Measurements from ENCODE around the gene CFAP74. TPM values are rescaled to one million over a fixed set of nuclear protein-coding genes. Genes with fewer than 3 reads are reported as not detected.

Gene CFAP74
- total and polyA plus RNA-seq, 2 of the 13 experiments (the other 11 are each of a cell fraction or from before 2014, with no cell fraction given): 0.27 to 0.62 TPM

DNA sequence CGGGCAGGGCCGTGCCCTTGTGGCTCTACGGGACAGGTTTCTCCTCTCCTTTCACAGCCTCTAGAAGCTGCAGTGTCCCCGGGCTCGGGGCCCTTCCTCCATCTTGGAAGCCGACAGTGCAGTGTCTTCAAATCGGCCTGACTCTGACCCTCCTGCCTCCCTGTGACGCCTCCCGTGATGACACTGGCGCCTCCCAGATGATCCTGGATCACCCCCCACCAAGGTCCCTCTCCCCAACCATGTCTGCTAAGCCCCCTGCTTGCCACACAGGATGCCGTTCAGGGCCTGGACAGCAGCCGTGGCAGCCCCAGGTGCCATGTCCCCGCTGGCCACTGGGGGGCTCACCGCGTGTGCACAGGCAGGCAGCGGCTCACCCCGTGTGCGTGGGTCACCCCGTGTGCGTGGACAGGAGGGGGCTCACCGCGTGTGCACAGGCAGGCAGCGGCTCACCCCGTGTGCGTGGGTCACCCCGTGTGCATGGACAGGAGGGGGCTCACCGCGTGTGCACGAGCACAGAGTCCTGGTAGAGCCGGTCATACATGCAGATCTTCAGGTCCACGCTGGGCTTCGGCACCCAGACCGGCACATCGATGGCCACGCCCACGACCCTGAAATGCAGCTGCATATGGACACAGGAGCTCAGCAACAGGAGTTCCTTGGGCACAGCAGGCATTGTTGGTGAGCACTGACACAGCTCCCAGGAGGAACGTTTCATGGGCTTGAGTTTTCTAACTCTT, 59.6 kb downstream of the CFAP74 start (continued):
- no peak for TF ChIP-seq CCAR2 (optimal IDR thresholded peaks at IDR 0.05; ENCODE audit: low read depth, low read length)
- peak; percentile 87 for TF ChIP-seq KDM2A (CRISPR knock-in tag; IDR thresholded peaks at IDR 0.05; ENCODE audit: borderline replicate concordance, low read depth)
- 0 out of 2 replicates have a peak, but pooled peaks have one; percentile 70 for TF ChIP-seq KLF6 (CRISPR knock-in tag; IDR thresholded peaks at IDR 0.05)
- no peak for TF ChIP-seq MYNN (CRISPR knock-in tag; IDR thresholded peaks at IDR 0.05; ENCODE audit: low read depth)
- TF ChIP-seq, protein P1, sequence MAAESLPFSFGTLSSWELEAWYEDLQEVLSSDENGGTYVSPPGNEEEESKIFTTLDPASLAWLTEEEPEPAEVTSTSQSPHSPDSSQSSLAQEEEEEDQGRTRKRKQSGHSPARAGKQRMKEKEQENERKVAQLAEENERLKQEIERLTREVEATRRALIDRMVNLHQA (CRISPR knock-in tag; IDR thresholded peaks at IDR 0.05): no peak
- TF ChIP-seq, protein P2, sequence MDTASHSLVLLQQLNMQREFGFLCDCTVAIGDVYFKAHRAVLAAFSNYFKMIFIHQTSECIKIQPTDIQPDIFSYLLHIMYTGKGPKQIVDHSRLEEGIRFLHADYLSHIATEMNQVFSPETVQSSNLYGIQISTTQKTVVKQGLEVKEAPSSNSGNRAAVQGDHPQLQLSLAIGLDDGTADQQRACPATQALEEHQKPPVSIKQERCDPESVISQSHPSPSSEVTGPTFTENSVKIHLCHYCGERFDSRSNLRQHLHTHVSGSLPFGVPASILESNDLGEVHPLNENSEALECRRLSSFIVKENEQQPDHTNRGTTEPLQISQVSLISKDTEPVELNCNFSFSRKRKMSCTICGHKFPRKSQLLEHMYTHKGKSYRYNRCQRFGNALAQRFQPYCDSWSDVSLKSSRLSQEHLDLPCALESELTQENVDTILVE (CRISPR knock-in tag; IDR thresholded peaks at IDR 0.05): peak; percentile 62; the same call in 1 of the 2 replicates
- TF ChIP-seq, protein P3, sequence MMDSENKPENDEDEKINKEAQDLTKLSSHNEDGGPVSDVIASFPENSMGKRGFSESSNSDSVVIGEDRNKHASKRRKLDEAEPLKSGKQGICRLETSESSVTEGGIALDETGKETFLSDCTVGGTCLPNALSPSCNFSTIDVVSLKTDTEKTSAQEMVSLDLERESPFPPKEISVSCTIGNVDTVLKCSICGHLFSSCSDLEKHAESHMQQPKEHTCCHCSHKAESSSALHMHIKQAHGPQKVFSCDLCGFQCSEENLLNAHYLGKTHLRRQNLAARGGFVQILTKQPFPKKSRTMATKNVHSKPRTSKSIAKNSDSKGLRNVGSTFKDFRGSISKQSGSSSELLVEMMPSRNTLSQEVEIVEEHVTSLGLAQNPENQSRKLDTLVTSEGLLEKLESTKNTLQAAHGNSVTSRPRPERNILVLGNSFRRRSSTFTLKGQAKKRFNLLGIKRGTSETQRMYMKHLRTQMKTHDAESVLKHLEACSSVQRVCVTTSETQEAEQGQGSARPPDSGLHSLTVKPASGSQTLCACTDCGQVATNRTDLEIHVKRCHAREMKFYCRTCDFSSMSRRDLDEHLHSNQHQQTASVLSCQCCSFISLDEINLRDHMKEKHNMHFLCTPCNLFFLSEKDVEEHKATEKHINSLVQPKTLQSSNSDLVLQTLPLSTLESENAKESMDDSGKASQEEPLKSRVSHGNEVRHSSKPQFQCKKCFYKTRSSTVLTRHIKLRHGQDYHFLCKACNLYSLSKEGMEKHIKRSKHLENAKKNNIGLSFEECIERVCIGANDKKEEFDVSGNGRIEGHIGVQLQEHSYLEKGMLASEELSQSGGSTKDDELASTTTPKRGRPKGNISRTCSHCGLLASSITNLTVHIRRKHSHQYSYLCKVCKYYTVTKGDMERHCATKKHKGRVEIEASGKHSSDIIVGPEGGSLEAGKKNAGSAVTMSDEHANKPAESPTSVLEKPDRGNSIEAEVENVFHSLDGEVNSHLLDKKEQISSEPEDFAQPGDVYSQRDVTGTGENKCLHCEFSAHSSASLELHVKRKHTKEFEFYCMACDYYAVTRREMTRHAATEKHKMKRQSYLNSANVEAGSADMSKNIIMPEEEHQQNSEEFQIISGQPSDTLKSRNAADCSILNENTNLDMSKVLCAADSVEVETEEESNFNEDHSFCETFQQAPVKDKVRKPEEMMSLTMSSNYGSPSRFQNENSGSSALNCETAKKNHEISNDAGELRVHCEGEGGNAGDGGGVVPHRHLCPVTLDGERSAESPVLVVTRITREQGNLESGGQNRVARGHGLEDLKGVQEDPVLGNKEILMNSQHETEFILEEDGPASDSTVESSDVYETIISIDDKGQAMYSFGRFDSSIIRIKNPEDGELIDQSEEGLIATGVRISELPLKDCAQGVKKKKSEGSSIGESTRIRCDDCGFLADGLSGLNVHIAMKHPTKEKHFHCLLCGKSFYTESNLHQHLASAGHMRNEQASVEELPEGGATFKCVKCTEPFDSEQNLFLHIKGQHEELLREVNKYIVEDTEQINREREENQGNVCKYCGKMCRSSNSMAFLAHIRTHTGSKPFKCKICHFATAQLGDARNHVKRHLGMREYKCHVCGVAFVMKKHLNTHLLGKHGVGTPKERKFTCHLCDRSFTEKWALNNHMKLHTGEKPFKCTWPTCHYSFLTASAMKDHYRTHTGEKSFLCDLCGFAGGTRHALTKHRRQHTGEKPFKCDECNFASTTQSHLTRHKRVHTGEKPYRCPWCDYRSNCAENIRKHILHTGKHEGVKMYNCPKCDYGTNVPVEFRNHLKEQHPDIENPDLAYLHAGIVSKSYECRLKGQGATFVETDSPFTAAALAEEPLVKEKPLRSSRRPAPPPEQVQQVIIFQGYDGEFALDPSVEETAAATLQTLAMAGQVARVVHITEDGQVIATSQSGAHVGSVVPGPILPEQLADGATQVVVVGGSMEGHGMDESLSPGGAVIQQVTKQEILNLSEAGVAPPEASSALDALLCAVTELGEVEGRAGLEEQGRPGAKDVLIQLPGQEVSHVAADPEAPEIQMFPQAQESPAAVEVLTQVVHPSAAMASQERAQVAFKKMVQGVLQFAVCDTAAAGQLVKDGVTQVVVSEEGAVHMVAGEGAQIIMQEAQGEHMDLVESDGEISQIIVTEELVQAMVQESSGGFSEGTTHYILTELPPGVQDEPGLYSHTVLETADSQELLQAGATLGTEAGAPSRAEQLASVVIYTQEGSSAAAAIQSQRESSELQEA (CRISPR knock-in tag; IDR thresholded peaks at IDR 0.05; ENCODE audit: not compliant biosample characterization): no peak
- TF ChIP-seq, protein P4, sequence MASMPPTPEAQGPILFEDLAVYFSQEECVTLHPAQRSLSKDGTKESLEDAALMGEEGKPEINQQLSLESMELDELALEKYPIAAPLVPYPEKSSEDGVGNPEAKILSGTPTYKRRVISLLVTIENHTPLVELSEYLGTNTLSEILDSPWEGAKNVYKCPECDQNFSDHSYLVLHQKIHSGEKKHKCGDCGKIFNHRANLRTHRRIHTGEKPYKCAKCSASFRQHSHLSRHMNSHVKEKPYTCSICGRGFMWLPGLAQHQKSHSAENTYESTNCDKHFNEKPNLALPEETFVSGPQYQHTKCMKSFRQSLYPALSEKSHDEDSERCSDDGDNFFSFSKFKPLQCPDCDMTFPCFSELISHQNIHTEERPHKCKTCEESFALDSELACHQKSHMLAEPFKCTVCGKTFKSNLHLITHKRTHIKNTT (CRISPR knock-in tag; IDR thresholded peaks at IDR 0.05): no peak
- TF ChIP-seq, protein P5, sequence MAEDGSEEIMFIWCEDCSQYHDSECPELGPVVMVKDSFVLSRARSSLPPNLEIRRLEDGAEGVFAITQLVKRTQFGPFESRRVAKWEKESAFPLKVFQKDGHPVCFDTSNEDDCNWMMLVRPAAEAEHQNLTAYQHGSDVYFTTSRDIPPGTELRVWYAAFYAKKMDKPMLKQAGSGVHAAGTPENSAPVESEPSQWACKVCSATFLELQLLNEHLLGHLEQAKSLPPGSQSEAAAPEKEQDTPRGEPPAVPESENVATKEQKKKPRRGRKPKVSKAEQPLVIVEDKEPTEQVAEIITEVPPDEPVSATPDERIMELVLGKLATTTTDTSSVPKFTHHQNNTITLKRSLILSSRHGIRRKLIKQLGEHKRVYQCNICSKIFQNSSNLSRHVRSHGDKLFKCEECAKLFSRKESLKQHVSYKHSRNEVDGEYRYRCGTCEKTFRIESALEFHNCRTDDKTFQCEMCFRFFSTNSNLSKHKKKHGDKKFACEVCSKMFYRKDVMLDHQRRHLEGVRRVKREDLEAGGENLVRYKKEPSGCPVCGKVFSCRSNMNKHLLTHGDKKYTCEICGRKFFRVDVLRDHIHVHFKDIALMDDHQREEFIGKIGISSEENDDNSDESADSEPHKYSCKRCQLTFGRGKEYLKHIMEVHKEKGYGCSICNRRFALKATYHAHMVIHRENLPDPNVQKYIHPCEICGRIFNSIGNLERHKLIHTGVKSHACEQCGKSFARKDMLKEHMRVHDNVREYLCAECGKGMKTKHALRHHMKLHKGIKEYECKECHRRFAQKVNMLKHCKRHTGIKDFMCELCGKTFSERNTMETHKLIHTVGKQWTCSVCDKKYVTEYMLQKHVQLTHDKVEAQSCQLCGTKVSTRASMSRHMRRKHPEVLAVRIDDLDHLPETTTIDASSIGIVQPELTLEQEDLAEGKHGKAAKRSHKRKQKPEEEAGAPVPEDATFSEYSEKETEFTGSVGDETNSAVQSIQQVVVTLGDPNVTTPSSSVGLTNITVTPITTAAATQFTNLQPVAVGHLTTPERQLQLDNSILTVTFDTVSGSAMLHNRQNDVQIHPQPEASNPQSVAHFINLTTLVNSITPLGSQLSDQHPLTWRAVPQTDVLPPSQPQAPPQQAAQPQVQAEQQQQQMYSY (CRISPR knock-in tag; IDR thresholded peaks at IDR 0.05): no peak
- TF ChIP-seq, protein P6, sequence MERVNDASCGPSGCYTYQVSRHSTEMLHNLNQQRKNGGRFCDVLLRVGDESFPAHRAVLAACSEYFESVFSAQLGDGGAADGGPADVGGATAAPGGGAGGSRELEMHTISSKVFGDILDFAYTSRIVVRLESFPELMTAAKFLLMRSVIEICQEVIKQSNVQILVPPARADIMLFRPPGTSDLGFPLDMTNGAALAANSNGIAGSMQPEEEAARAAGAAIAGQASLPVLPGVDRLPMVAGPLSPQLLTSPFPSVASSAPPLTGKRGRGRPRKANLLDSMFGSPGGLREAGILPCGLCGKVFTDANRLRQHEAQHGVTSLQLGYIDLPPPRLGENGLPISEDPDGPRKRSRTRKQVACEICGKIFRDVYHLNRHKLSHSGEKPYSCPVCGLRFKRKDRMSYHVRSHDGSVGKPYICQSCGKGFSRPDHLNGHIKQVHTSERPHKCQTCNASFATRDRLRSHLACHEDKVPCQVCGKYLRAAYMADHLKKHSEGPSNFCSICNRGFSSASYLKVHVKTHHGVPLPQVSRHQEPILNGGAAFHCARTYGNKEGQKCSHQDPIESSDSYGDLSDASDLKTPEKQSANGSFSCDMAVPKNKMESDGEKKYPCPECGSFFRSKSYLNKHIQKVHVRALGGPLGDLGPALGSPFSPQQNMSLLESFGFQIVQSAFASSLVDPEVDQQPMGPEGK (CRISPR knock-in tag; IDR thresholded peaks at IDR 0.05): peak; percentile 81

Measured in HepG2 (cell line).